Tibial nerve (tissue), 4 donors: ENCODE measurements around the gene LRRC4B. TPM values are rescaled to one million over a fixed set of nuclear protein-coding genes. Genes with fewer than 3 reads are reported as not detected.

ENCODE experiments used
- DNase-seq, 2 donors: peaks; one replicate each; pipeline ENCODE4 v3.0.0-alpha.2; 2019; ENCODE audit warnings: low spot score in 2 of 2
- H3K27ac ChIP-seq, 4 donors: fragments of 200-600 bp; sonication (generic) in 3 of 4; one replicate each; pipeline ENCODE4 v1.5.1; 2017 to 2019; ENCODE audit warnings: mild to moderate bottlenecking in 1 of 4
- H3K27me3 ChIP-seq, 2 donors: fragments of 200-600 bp; sonication (generic) in 1 of 2; one replicate each; pipeline versions ENCODE4 v1.5.1 to v1.6.0; 2017 to 2019
- H3K36me3 ChIP-seq, 3 donors: fragments of 200-600 bp; sonication (generic); one replicate each; pipeline ENCODE4 v1.5.1; 2018 to 2019
- H3K4me1 ChIP-seq, 4 donors: fragments of 200-600 bp; sonication (generic) in 3 of 4; one replicate each; pipeline ENCODE4 v1.5.1; 2017 to 2019
- H3K4me3 ChIP-seq, 4 donors: fragments of 200-600 bp; sonication (generic) in 3 of 4; one replicate each; pipeline ENCODE4 v1.5.1; 2017 to 2019; ENCODE audit warnings: mild to moderate bottlenecking in 1 of 4, moderate library complexity in 1 of 4
- H3K9me3 ChIP-seq, 4 donors: fragments of 200-600 bp; sonication (generic) in 3 of 4; one replicate each; pipeline ENCODE4 v1.5.1; 2017 to 2019
- CTCF ChIP-seq, 5 experiments: fragments of 200-600 bp in 3 of 5; fragments of 450-650 bp in 2 of 5; sonication (generic) in 3 of 5; IDR thresholded peaks; one replicate each; pipeline ENCODE4 v1.5.1; 2016 to 2019; ENCODE audit warnings: antibody characterized with exemption in 5 of 5, mild to moderate bottlenecking in 3 of 5, moderate library complexity in 2 of 5
- EP300 ChIP-seq, 2 donors: sonication (generic); formaldehyde crosslinking; IDR thresholded peaks; one replicate each; pipeline ENCODE4 v1.6.1; 2017; ENCODE audit warnings: antibody characterized with exemption in 2 of 2, mild to moderate bottlenecking in 1 of 2
- POLR2A ChIP-seq, 2 donors: fragments of 450-650 bp; IDR thresholded peaks; one replicate each; pipeline ENCODE4 v1.6.1; 2017; ENCODE audit warnings: antibody characterized with exemption in 2 of 2, mild to moderate bottlenecking in 2 of 2, moderate library complexity in 2 of 2
- WGBS, 2 donors: methylation state at CpG; one replicate each; pipeline ENCODE4 v1.1.5; 2018; 5-methylcytosine and 5-hydroxymethylcytosine counted together
- total RNA-seq, 4 donors: library from RNA; depleted of rRNA; stranded (reverse); fragments of >200 nt; gene quantifications; one replicate each; pipeline ENCODE4 v1.1.0, GENCODE V29; 2016

The LRRC4B gene
- total RNA-seq, 4 donors from 2014 or later, result 1.0 to 3.7 (median 2.8) TPM

- H3K27me3 ChIP-seq, result peaks cover 0 to 3% of the 10 kb centered on the region in 2 donors
- TF ChIP-seq CTCF (IDR thresholded peaks at IDR 0.05) (no peak), EP300 (IDR thresholded peaks at IDR 0.05) (no peak), POLR2A (IDR thresholded peaks at IDR 0.05) (no peak)
- no peak overlapping the region for H3K27ac ChIP-seq
- no peaks in the 10 kb centered on the region for H3K9me3 ChIP-seq
- no peak for DNase-seq
- H3K36me3 ChIP-seq, result no peaks in the 10 kb centered on the region
- no peaks in the 10 kb centered on the region for H3K4me1 ChIP-seq
- H3K4me3 ChIP-seq, result no peak overlapping the region
- 89% methylated on average over 9 to 19 of the region's 21 CpGs for WGBS, 2 donors
Observed at GRCh38 chr19:50542943-50543342, 25.3 kb downstream of the LRRC4B start.

GRCh38 chr19:50537769-50538230 is 30.4 kb downstream of the LRRC4B start:
- no peaks in the 10 kb centered on the region for H3K36me3 ChIP-seq
- H3K27me3 ChIP-seq, result no peaks in the 10 kb centered on the region
- peaks cover 0 to 16% (median 0%) of the 10 kb centered on the region in 4 donors for H3K9me3 ChIP-seq
- TF ChIP-seq CTCF (IDR thresholded peaks at IDR 0.05) (peak; percentile 49 to 61 (median 60)), EP300 (IDR thresholded peaks at IDR 0.05) (no peak)
- H3K27ac ChIP-seq, result no peak overlapping the region
- peak in 1 of 2 donors; percentile 44 for DNase-seq
- H3K4me1 ChIP-seq, result no peaks in the 10 kb centered on the region
- 19 to 22% methylated on average over 15 of the region's 15 CpGs for WGBS, 2 donors
- H3K4me3 ChIP-seq, result no peak overlapping the region

GRCh38 chr19:50537306-50537685 is 30.9 kb downstream of the LRRC4B start:
- Histone ChIP-seq H3K4me3 (no peak overlapping the region), H3K27me3 (no peaks in the 10 kb centered on the region), H3K27ac (no peak overlapping the region), H3K36me3 (no peaks in the 10 kb centered on the region), H3K9me3 (peaks cover 0 to 21% (median 0%) of the 10 kb centered on the region in 4 donors), H3K4me1 (no peaks in the 10 kb centered on the region)
- TF ChIP-seq CTCF (IDR thresholded peaks at IDR 0.05) (no peak), POLR2A (IDR thresholded peaks at IDR 0.05) (no peak), EP300 (IDR thresholded peaks at IDR 0.05) (no peak)
- DNase-seq, result no peak
- WGBS, 2 donors, result 65 to 72% methylated on average over 18 of the region's 18 CpGs

- Histone ChIP-seq H3K9me3 (peaks cover 0 to 26% (median 0%) of the 10 kb centered on the region in 4 donors), H3K27me3 (no peaks in the 10 kb centered on the region), H3K27ac (no peak overlapping the region), H3K4me3 (no peak overlapping the region), H3K36me3 (no peaks in the 10 kb centered on the region), H3K4me1 (no peaks in the 10 kb centered on the region)
- TF ChIP-seq EP300 (IDR thresholded peaks at IDR 0.05) (no peak), CTCF (IDR thresholded peaks at IDR 0.05) (no peak), POLR2A (IDR thresholded peaks at IDR 0.05) (no peak)
- WGBS, 2 donors, result 89 to 92% methylated on average over 16 of the region's 16 CpGs
- DNase-seq, result no peak
Observed at GRCh38 chr19:50536662-50537305, 31.5 kb downstream of the LRRC4B start.

GRCh38 chr19:50535672-50536187 is 32.5 kb downstream of the LRRC4B start:
- WGBS, 2 donors, result 75% methylated on average over 11 of the region's 11 CpGs
- TF ChIP-seq EP300 (IDR thresholded peaks at IDR 0.05), result no peak
- no peak for TF ChIP-seq POLR2A (IDR thresholded peaks at IDR 0.05)
- no peak for TF ChIP-seq CTCF (IDR thresholded peaks at IDR 0.05)
- Histone ChIP-seq H3K4me3 (no peak overlapping the region), H3K27ac (no peak overlapping the region), H3K9me3 (peaks cover 0 to 30% (median 0%) of the 10 kb centered on the region in 4 donors), H3K27me3 (no peaks in the 10 kb centered on the region), H3K4me1 (no peaks in the 10 kb centered on the region), H3K36me3 (no peaks in the 10 kb centered on the region)
- no peak for DNase-seq
